ENCODE measurements around the gene TNFRSF12A.

- TF ChIP-seq POLR2A (conservative IDR thresholded peaks at IDR 0.05) (peak; percentile 95), ZNF217 (CRISPR knock-in tag; IDR thresholded peaks at IDR 0.05) (no peak), RNF2 (IDR thresholded peaks at IDR 0.05) (peak; percentile 76; the same call in 1 of the 2 replicates), EP300 (IDR thresholded peaks at IDR 0.05; ENCODE audit: low read length) (no peak)
Observed at GRCh38 chr16:3023669-3024478, 3.7 kb downstream of the TNFRSF12A start, which contains the start of the genes HCFC1R1 and THOC6.

Measured in K562 (cell line).